Measurements from ENCODE around the gene VWF. TPM values are rescaled to one million over a fixed set of nuclear protein-coding genes. Genes with fewer than 3 reads are reported as not detected.
A peak's percentile ranks its signal among the peaks of the same experiment; 100 is the strongest.

VWF gene
- total RNA-seq, 1 donor from 2014 or later = 0.05 TPM

DNA sequence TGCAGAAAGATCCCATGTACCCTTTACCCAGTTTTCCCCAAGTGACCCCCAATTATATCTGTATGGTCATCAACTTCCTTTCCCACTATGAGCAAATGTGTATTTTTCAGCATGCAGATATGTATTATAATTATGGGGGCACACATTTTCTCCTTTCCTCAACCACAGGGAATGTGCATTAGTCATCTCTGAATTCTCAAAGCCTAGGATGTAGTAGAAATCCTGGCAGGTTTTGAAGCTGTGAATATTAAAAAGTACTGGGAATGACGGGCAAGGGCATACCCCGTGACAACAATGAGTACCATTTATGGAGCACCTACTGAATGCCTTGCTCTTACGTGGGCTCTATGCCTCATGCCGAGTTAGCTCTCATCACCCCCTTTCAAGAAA is 71.5 kb downstream of the VWF start:
- TF ChIP-seq, protein P1, sequence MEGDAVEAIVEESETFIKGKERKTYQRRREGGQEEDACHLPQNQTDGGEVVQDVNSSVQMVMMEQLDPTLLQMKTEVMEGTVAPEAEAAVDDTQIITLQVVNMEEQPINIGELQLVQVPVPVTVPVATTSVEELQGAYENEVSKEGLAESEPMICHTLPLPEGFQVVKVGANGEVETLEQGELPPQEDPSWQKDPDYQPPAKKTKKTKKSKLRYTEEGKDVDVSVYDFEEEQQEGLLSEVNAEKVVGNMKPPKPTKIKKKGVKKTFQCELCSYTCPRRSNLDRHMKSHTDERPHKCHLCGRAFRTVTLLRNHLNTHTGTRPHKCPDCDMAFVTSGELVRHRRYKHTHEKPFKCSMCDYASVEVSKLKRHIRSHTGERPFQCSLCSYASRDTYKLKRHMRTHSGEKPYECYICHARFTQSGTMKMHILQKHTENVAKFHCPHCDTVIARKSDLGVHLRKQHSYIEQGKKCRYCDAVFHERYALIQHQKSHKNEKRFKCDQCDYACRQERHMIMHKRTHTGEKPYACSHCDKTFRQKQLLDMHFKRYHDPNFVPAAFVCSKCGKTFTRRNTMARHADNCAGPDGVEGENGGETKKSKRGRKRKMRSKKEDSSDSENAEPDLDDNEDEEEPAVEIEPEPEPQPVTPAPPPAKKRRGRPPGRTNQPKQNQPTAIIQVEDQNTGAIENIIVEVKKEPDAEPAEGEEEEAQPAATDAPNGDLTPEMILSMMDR (IDR thresholded peaks at IDR 0.05) = no peak
- H3K27ac Mint-ChIP-seq (ENCODE audit: unreplicated experiment) = peak overlapping the region; percentile 84
- no peaks in the 10 kb centered on the region for H3K27me3 Mint-ChIP-seq (ENCODE audit: low read depth)
- no peak overlapping the region for H3K4me3 Mint-ChIP-seq (ENCODE audit: unreplicated experiment)
- no peaks in the 10 kb centered on the region for H3K36me3 Mint-ChIP-seq (ENCODE audit: low read depth)
- no peaks in the 10 kb centered on the region for H3K9me3 Mint-ChIP-seq (ENCODE audit: low read depth)
- DNase-seq (ENCODE audit: low spot score) = no peak
- H3K4me1 Mint-ChIP-seq (ENCODE audit: low read depth) = peaks cover 49% of the 10 kb centered on the region

DNA sequence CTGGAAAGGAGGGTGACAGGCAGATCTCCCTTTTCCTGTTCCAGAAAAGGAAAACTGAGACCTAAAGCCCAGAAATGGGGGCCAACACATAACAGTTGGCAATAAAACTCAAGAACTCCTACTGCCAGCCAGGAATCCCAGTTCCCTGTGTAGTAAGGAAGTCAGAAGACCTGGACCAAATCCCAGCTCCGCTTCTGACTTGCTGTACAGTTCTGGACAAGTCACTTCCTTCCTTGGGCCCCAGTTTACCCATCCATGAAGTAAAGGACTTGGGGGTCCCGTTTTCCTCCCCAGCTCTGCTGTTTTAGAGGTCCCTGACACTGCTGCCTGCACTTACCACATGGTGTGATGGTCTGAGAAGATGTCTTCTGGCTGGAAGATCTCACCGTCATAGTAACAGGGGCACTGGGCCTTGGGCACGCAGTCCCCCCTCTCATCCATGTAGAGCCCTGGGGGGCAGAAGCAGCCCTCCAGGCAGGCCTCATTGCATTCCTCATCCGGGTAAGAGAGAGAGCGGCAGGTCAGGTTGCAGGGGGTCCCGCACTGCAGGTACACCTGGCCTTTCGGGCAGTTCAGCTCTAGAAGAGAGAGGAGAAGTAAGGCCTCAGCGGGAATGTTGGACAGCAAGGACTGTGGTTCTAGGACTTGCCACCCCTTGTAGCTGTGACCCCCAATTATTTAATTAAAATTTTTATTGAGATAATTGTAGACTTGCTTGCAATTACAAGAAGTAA is 72.1 kb downstream of the VWF start:
- TF ChIP-seq, protein P1 (IDR thresholded peaks at IDR 0.05) = no peak
- Mint-ChIP-seq H3K27ac (ENCODE audit: unreplicated experiment) (peak overlapping the region; percentile 22), H3K4me3 (ENCODE audit: unreplicated experiment) (no peak overlapping the region), H3K27me3 (ENCODE audit: low read depth) (no peaks in the 10 kb centered on the region), H3K36me3 (ENCODE audit: low read depth) (no peaks in the 10 kb centered on the region), H3K4me1 (ENCODE audit: low read depth) (peaks cover 55% of the 10 kb centered on the region), H3K9me3 (ENCODE audit: low read depth) (no peaks in the 10 kb centered on the region)
- peak; percentile 51 for DNase-seq (ENCODE audit: low spot score)

DNA sequence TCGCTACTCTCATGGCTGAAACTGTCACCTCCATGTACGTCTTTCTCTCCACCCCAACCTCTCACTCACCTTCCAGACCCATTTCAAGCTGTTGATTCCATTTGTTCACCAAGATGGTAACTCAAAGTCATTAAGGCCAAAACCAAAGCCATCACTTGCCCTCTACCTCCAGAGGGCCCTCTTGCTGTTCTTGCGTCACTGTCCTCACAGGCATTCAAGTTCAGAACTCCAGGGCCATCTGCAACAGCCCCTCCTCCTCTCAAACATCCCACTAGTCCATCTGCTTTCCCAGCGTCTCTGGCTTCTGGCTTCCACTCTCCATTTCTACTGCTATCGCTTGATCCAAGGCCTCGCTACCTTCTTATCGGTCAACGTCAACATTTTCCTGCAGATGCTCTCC is 74.5 kb downstream of the VWF start:
- peaks cover 55% of the 10 kb centered on the region for H3K4me1 Mint-ChIP-seq (ENCODE audit: low read depth)
- peak overlapping the region; percentile 87 for H3K27ac Mint-ChIP-seq (ENCODE audit: unreplicated experiment)
- no peaks in the 10 kb centered on the region for H3K9me3 Mint-ChIP-seq (ENCODE audit: low read depth)
- no peaks in the 10 kb centered on the region for H3K27me3 Mint-ChIP-seq (ENCODE audit: low read depth)
- no peaks in the 10 kb centered on the region for H3K36me3 Mint-ChIP-seq (ENCODE audit: low read depth)
- DNase-seq (ENCODE audit: low spot score) = peak; percentile 7
- no peak overlapping the region for H3K4me3 Mint-ChIP-seq (ENCODE audit: unreplicated experiment)
- TF ChIP-seq, protein P1 (IDR thresholded peaks at IDR 0.05) = no peak

DNA sequence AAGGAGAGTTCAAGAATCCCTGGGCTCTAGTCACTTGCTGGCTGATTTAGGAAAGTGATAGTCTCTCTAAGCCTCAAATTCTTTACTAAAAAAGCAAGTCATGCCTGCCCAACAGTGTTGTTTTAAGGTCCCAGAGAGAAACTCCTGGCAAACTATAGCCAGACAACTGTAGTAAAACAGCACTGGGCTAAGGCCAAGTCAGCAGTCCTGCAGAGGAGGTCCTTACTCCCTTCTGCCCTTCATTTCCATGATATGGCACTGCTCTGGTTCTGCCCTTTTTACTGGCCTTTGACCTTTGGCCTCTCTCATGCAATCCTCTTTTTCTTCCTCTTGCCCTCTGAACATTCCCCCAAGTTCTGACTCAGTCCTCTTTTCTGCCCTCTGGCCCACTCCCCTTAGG is 74.9 kb downstream of the VWF start:
- H3K27ac Mint-ChIP-seq (ENCODE audit: unreplicated experiment) = peak overlapping the region; percentile 87
- peaks cover 56% of the 10 kb centered on the region for H3K4me1 Mint-ChIP-seq (ENCODE audit: low read depth)
- DNase-seq (ENCODE audit: low spot score) = no peak

More for the DNA sequence above, 74.9 kb downstream of the VWF start:
- Mint-ChIP-seq H3K36me3 (ENCODE audit: low read depth) (no peaks in the 10 kb centered on the region), H3K27me3 (ENCODE audit: low read depth) (no peaks in the 10 kb centered on the region), H3K4me3 (ENCODE audit: unreplicated experiment) (no peak overlapping the region), H3K9me3 (ENCODE audit: low read depth) (no peaks in the 10 kb centered on the region)
- TF ChIP-seq, protein P1 (IDR thresholded peaks at IDR 0.05) = no peak

Data from chondrocyte (in vitro differentiated cells).